ENCODE data around the gene MARS1. TPM values are rescaled to one million over a fixed set of nuclear protein-coding genes. Genes with fewer than 3 reads are reported as not detected.

The MARS1 gene
- total and polyA plus RNA-seq, 8 donors: 92.5 to 168 (median 110) TPM

GRCh38 chr12:57548488-57548887 lies 60.6 kb downstream of the MARS1 start:
- Histone ChIP-seq H3K27ac (no peak overlapping the region), H3K4me3 (no peak overlapping the region), H3K4me1 (peaks cover 16 to 42% of the 10 kb centered on the region in 2 donors), H3K9me3 (no peaks in the 10 kb centered on the region), H3K36me3 (peaks cover 0 to 7% of the 10 kb centered on the region in 2 donors), H3K27me3 (peaks cover 9 to 45% of the 10 kb centered on the region in 2 donors)
- no peak for ATAC-seq
- DNase-seq: no peak
- TF ChIP-seq CTCF (IDR thresholded peaks at IDR 0.05): no peak
- intact Hi-C loops (cut with DNase I): no loop called here

GRCh38 chr12:57549203-57549908 lies 61.5 kb downstream of the MARS1 start:
- intact Hi-C loops (cut with DNase I): no loop called here
- Histone ChIP-seq H3K9me3 (no peaks in the 10 kb centered on the region), H3K27me3 (peaks cover 9 to 51% of the 10 kb centered on the region in 2 donors), H3K4me1 (peaks cover 16 to 34% of the 10 kb centered on the region in 2 donors), H3K4me3 (peak overlapping the region; percentile 15 to 34), H3K27ac (no peak overlapping the region), H3K36me3 (no peaks in the 10 kb centered on the region)
- ATAC-seq (no peak), DNase-seq (no peak)
- TF ChIP-seq CTCF (IDR thresholded peaks at IDR 0.05): no peak

- intact Hi-C loops (cut with DNase I): no loop called here
- DNase-seq: peak in 1 of 4 donors; percentile 89
Observed at GRCh38 chr12:57549909-57550640, 62.2 kb downstream of the MARS1 start, which contains the start of gene KIF5A. KIF5A (plus strand) TSS chr12:57550044; CDS start chr12:57550272, 228 bp downstream.

GRCh38 chr12:57550641-57551549 lies 63.0 kb downstream of the MARS1 start:
- H3K27ac ChIP-seq: no peak overlapping the region

More at GRCh38 chr12:57549909-57550640, 62.2 kb downstream of the MARS1 start, which contains the start of gene KIF5A:
- no peak for TF ChIP-seq CTCF (IDR thresholded peaks at IDR 0.05)
- peaks cover 16 to 27% of the 10 kb centered on the region in 2 donors for H3K4me1 ChIP-seq
- H3K27me3 ChIP-seq: peaks cover 9 to 51% of the 10 kb centered on the region in 2 donors
- no peaks in the 10 kb centered on the region for H3K36me3 ChIP-seq
- no peak within 1 kb of the TSS for H3K27ac ChIP-seq
- H3K9me3 ChIP-seq: no peaks in the 10 kb centered on the region
- peak; percentile 8 for ATAC-seq
- peak within 1 kb of the TSS; percentile 15 to 34 for H3K4me3 ChIP-seq

More at GRCh38 chr12:57550641-57551549, 63.0 kb downstream of the MARS1 start:
- no peak for TF ChIP-seq CTCF (IDR thresholded peaks at IDR 0.05)
- Histone ChIP-seq H3K4me3 (no peak overlapping the region), H3K36me3 (no peaks in the 10 kb centered on the region), H3K9me3 (no peaks in the 10 kb centered on the region), H3K27me3 (peaks cover 9 to 51% of the 10 kb centered on the region in 2 donors), H3K4me1 (peaks cover 8 to 19% of the 10 kb centered on the region in 2 donors)
- DNase-seq (no peak), ATAC-seq (no peak)
- intact Hi-C loops (cut with DNase I): no loop called here

All from left lung (tissue), 10 donors.